MM.1S (cell line): Measurements from ENCODE around the gene ADCY3.

Source experiments
- CTCF ChIP-seq: fragments of 300-600 bp; sonication (generic); IDR thresholded peaks from 2 replicates; pipeline ENCODE4 v1.5.1; 2016; ENCODE audit warnings: antibody characterized with exemption, low read length, mixed read lengths
- EZH2 ChIP-seq: fragments of 300-600 bp; sonication (generic); optimal IDR thresholded peaks from 2 replicates; pipeline ENCODE3; 2017; ENCODE audit warnings: low read depth, mild to moderate bottlenecking, antibody characterized with exemption, low read length, mixed read lengths
- EZH2phosphoT487 ChIP-seq: fragments of 300-600 bp; sonication (generic); IDR thresholded peaks from 2 replicates; pipeline ENCODE4 v1.6.1; 2018; ENCODE audit warnings: antibody characterized with exemption, low read length

- TF ChIP-seq CTCF = no peak
- TF ChIP-seq EZH2 = no peak
- TF ChIP-seq EZH2phosphoT487 = no peak
Measured at GRCh38 chr2:24852431-24853020, 67.5 kb downstream of the ADCY3 start.
